Thyroid gland (tissue), 4 donors: ENCODE results near the gene HLA-A. TPM values are rescaled to one million over a fixed set of nuclear protein-coding genes. Genes with fewer than 3 reads are reported as not detected.

Experiments
- DNase-seq, 2 donors: peaks; one replicate each; pipeline ENCODE4 v3.0.0-alpha.2; 2019
- H3K27ac ChIP-seq, 3 donors: fragments of 200-600 bp; sonication (generic); 1 replicate in 2 of 3; 2 replicates in 1 of 3; pipeline ENCODE4 v1.5.1; 2016 to 2019; ENCODE audit warnings: mild to moderate bottlenecking in 1 of 3, moderate library complexity in 1 of 3
- H3K27me3 ChIP-seq: fragments of 200-600 bp; sonication (generic); one replicate; pipeline ENCODE4 v1.5.1; 2019
- H3K36me3 ChIP-seq, 2 donors: fragments of 200-600 bp; sonication (generic); one replicate each; pipeline ENCODE4 v1.5.1; 2016 to 2019
- H3K4me1 ChIP-seq, 2 donors: fragments of 200-600 bp; sonication (generic); one replicate each; pipeline ENCODE4 v1.5.1; 2017 to 2019
- H3K4me3 ChIP-seq, 3 donors: fragments of 200-600 bp; sonication (generic); replicated peaks in 1 of 3; 1 replicate in 2 of 3; 2 replicates in 1 of 3; pipeline ENCODE4 v1.5.1; 2016; ENCODE audit warnings: mild to moderate bottlenecking in 1 of 3
- H3K9me3 ChIP-seq: fragments of 200-600 bp; sonication (generic); one replicate; pipeline ENCODE4 v1.5.1; 2017
- POLR2A ChIP-seq, 2 donors: fragments of 450-650 bp; IDR thresholded peaks; one replicate each; pipeline ENCODE4 v1.6.1; 2017; ENCODE audit warnings: antibody characterized with exemption in 2 of 2, mild to moderate bottlenecking in 2 of 2, moderate library complexity in 1 of 2
- WGBS, 2 donors: methylation state at CpG; one replicate each; pipeline ENCODE4 v1.1.5; 2017; 5-methylcytosine and 5-hydroxymethylcytosine counted together
- intact Hi-C: fragments of 100-400 bp; cut with DNase I; formaldehyde crosslinking; loops from one replicate; pipeline ENCODE4 v1.15.1; 2023
- total RNA-seq, 4 donors: library from RNA; depleted of rRNA; stranded (reverse); fragments of >200 nt; gene quantifications; one replicate each; pipeline ENCODE4 v1.2.3, GENCODE V29; 2016
- TF ChIP-seq, protein P1 (sequence below), 6 experiments: fragments of 200-600 bp in 3 of 6; fragments of 450-650 bp in 3 of 6; sonication (generic) in 3 of 6; IDR thresholded peaks; one replicate each; pipeline ENCODE4 v1.5.1; 2016 to 2019; ENCODE audit warnings: antibody characterized with exemption in 6 of 6, mild to moderate bottlenecking in 2 of 6, inconsistent platforms in 1 of 6, moderate library complexity in 1 of 6

The HLA-A gene
- total RNA-seq, 4 donors from 2014 or later = 398 to 842 (median 578) TPM

DNA sequence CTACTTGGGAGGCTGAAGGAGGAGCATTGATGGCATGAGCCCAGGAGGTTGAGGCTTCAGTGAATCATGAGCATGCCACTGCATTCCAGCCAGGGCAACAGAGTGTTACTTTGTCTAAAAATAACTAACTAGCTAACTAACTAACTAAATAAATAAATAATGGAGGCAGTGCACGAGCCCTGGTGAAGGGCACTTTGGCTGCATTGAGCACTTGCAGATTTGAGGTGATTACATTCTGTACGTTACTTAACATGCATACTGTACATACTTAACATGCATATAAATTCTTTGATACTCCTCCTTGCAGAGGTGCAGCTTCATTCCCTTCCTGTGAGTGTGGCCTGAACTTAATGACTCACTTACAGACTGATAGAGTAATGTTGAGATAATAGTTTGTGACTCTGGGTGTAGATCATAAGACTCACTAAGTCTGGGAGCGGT is 10.7 kb downstream of the HLA-A start:
- 59 to 68% methylated on average over 3 of the region's 3 CpGs for WGBS, 2 donors
- H3K27me3 ChIP-seq = no peaks in the 10 kb centered on the region
- no peak overlapping the region for H3K27ac ChIP-seq
- H3K4me3 ChIP-seq = no peak overlapping the region
- intact Hi-C loops = no loop called here
- TF ChIP-seq POLR2A (IDR thresholded peaks at IDR 0.05) = no peak
- TF ChIP-seq, protein P1, sequence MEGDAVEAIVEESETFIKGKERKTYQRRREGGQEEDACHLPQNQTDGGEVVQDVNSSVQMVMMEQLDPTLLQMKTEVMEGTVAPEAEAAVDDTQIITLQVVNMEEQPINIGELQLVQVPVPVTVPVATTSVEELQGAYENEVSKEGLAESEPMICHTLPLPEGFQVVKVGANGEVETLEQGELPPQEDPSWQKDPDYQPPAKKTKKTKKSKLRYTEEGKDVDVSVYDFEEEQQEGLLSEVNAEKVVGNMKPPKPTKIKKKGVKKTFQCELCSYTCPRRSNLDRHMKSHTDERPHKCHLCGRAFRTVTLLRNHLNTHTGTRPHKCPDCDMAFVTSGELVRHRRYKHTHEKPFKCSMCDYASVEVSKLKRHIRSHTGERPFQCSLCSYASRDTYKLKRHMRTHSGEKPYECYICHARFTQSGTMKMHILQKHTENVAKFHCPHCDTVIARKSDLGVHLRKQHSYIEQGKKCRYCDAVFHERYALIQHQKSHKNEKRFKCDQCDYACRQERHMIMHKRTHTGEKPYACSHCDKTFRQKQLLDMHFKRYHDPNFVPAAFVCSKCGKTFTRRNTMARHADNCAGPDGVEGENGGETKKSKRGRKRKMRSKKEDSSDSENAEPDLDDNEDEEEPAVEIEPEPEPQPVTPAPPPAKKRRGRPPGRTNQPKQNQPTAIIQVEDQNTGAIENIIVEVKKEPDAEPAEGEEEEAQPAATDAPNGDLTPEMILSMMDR (IDR thresholded peaks at IDR 0.05) = no peak
- no peaks in the 10 kb centered on the region for H3K36me3 ChIP-seq
- no peaks in the 10 kb centered on the region for H3K9me3 ChIP-seq
- peak; percentile 81 to 84 for DNase-seq
- peaks cover 0 to 3% of the 10 kb centered on the region in 2 donors for H3K4me1 ChIP-seq

DNA sequence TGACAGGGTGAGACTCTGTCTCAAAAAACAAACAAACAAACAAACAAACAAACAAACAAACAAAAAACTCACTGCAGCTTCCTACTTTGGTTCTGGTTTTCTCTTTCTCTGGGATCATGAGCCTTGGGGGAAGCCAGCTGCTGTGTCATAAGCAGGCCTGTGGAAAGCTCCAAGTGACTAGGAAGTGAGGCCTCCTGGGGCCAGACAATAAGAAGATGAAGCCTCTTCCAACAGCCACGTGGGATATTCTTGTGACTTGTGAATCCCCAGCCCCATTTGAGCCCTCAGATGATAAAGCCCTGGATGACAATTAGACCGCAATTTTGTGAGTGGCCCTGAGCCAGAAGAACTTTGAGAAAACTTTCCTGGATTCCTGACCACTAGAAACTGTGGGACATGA is 11.4 kb downstream of the HLA-A start:
- H3K9me3 ChIP-seq = no peaks in the 10 kb centered on the region
- intact Hi-C loops = no loop called here

DNA sequence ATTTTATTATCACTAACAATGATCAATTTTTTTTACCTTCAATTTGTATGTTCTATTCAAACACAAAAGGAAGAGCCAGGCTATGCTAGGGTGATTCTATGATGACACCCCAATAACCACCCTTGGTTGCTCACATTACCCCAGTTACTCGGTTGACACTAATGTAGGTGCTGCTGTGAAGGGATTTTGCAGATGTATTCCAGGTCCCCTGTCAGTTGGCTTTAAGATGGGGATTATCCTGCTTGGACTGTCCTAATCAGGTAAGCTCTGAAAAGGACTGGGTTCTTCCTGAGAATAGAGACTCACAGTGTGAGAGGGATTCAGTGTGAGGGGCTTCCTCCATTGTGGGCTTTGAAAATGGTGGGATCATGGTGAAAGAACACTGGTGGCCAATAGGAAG is 11.9 kb downstream of the HLA-A start:
- H3K27ac ChIP-seq = no peak overlapping the region
- H3K36me3 ChIP-seq = no peaks in the 10 kb centered on the region
- peaks cover 0 to 3% of the 10 kb centered on the region in 2 donors for H3K4me1 ChIP-seq
- DNase-seq = no peak
- no peak overlapping the region for H3K4me3 ChIP-seq
- intact Hi-C loops = no loop called here
- H3K27me3 ChIP-seq = no peaks in the 10 kb centered on the region
- H3K9me3 ChIP-seq = no peaks in the 10 kb centered on the region
- TF ChIP-seq, protein P1 (IDR thresholded peaks at IDR 0.05) = no peak
- no peak for TF ChIP-seq POLR2A (IDR thresholded peaks at IDR 0.05)
- 82 to 100% methylated on average over 1 of the region's 1 CpG for WGBS, 2 donors

More for the DNA sequence above, 11.4 kb downstream of the HLA-A start:
- Histone ChIP-seq H3K36me3 (no peaks in the 10 kb centered on the region), H3K4me3 (no peak overlapping the region), H3K27me3 (no peaks in the 10 kb centered on the region), H3K27ac (no peak overlapping the region), H3K4me1 (peaks cover 0 to 3% of the 10 kb centered on the region in 2 donors)
- 55 to 56% methylated on average over 2 of the region's 2 CpGs for WGBS, 2 donors
- TF ChIP-seq POLR2A (IDR thresholded peaks at IDR 0.05) = no peak
- TF ChIP-seq, protein P1 (IDR thresholded peaks at IDR 0.05) = no peak
- DNase-seq = peak in 1 of 2 donors; percentile 37

DNA sequence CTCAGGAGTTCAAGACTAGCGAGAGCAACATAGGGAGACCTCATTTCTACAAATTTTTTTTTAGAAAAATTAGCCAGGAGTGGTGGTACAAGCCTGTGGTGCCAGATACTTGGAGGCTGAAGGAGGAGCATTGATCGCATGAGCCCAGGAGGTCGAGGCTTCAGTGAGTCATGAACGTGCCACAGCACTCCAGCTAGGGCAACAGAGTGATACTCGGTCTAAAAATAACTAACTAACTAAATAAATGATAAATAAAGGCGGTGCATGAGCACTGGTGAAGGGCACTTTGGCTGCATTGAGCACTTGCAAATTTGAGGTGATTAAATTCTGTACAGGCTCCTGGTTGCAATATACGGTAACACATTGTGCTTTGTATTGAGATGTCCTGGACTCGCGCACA is 13.5 kb downstream of the HLA-A start:
- 83 to 85% methylated on average over 9 of the region's 9 CpGs for WGBS, 2 donors
- Histone ChIP-seq H3K4me3 (no peak overlapping the region), H3K27me3 (no peaks in the 10 kb centered on the region), H3K4me1 (peaks cover 0 to 3% of the 10 kb centered on the region in 2 donors), H3K36me3 (no peaks in the 10 kb centered on the region), H3K27ac (no peak overlapping the region), H3K9me3 (no peaks in the 10 kb centered on the region)
- no peak for DNase-seq
- intact Hi-C loops = no loop called here
- TF ChIP-seq, protein P1 (IDR thresholded peaks at IDR 0.05) = no peak
- no peak for TF ChIP-seq POLR2A (IDR thresholded peaks at IDR 0.05)

DNA sequence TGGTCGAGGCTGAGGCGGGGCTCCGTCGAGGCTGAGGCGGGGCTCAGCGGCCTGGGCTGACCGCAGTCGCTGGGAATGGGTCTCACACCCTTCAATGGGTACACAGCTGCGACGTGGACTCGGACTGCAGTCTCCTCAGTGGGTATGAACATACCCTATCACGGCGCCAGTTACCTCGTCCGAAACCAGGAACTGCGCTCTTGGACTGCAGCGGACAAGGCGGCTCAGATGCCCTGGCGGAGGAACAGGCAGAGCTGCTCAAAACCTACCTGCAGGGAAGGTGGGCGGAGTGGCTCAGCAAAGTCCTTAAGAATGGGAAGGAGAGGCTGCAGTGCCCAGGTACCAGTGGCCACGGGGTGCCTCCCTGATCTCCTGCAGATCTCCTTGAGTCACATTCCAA is 14.2 kb downstream of the HLA-A start:
- no peak overlapping the region for H3K4me3 ChIP-seq
- 81 to 90% methylated on average over 14 to 21 of the region's 21 CpGs for WGBS, 2 donors
- H3K4me1 ChIP-seq = peaks cover 0 to 3% of the 10 kb centered on the region in 2 donors
- no peaks in the 10 kb centered on the region for H3K9me3 ChIP-seq
- DNase-seq = no peak
- no peaks in the 10 kb centered on the region for H3K36me3 ChIP-seq
- no peak overlapping the region for H3K27ac ChIP-seq
- TF ChIP-seq, protein P1 (IDR thresholded peaks at IDR 0.05) = no peak
- no peak for TF ChIP-seq POLR2A (IDR thresholded peaks at IDR 0.05)
- no peaks in the 10 kb centered on the region for H3K27me3 ChIP-seq
- intact Hi-C loops = no loop called here
